Rectal smooth muscle tissue (tissue), 1 donor: ENCODE data around the gene GSTO2.

Experiments used
- H3K27ac ChIP-seq: one replicate; pipeline ENCODE4 v1.7.0; 2013; ENCODE audit warnings: low read depth, low read length, inconsistent platforms
- H3K27me3 ChIP-seq: one replicate; pipeline ENCODE4 v1.7.0; 2013; ENCODE audit warnings: low read length; ENCODE audit not compliant: control insufficient read depth, insufficient read depth
- H3K36me3 ChIP-seq: one replicate; pipeline ENCODE4 v1.7.0; 2013; ENCODE audit warnings: low read length; ENCODE audit not compliant: control insufficient read depth, insufficient read depth
- H3K4me1 ChIP-seq: one replicate; pipeline ENCODE4 v1.7.0; 2013; ENCODE audit warnings: low read length; ENCODE audit not compliant: control insufficient read depth, insufficient read depth
- H3K4me3 ChIP-seq: one replicate; pipeline ENCODE4 v1.7.0; 2013; ENCODE audit warnings: low read length
- H3K9ac ChIP-seq: one replicate; pipeline ENCODE4 v1.7.0; 2013; ENCODE audit warnings: low read length

GSTO2 gene

GRCh38 chr10:104297697-104298660, 29.0 kb downstream of the GSTO2 start:
- H3K27ac ChIP-seq, result no peak overlapping the region

GRCh38 chr10:104299031-104299904, 30.3 kb downstream of the GSTO2 start:
- no peak overlapping the region for H3K4me3 ChIP-seq
- H3K4me1 ChIP-seq, result peaks cover 16% of the 10 kb centered on the region

More at GRCh38 chr10:104297697-104298660, 29.0 kb downstream of the GSTO2 start:
- Histone ChIP-seq H3K9ac (no peak overlapping the region), H3K4me3 (no peak overlapping the region), H3K36me3 (no peaks in the 10 kb centered on the region), H3K4me1 (peaks cover 16% of the 10 kb centered on the region), H3K27me3 (no peaks in the 10 kb centered on the region)

GRCh38 chr10:104300002-104300735, 31.2 kb downstream of the GSTO2 start:
- Histone ChIP-seq H3K27me3 (no peaks in the 10 kb centered on the region), H3K36me3 (no peaks in the 10 kb centered on the region), H3K9ac (no peak overlapping the region), H3K4me3 (no peak overlapping the region), H3K4me1 (peaks cover 16% of the 10 kb centered on the region), H3K27ac (peak overlapping the region; percentile 72)

More at GRCh38 chr10:104299031-104299904, 30.3 kb downstream of the GSTO2 start:
- H3K27ac ChIP-seq, result peak overlapping the region; percentile 65
- no peaks in the 10 kb centered on the region for H3K36me3 ChIP-seq
- no peaks in the 10 kb centered on the region for H3K27me3 ChIP-seq
- H3K9ac ChIP-seq, result no peak overlapping the region

GRCh38 chr10:104300736-104301292, 31.8 kb downstream of the GSTO2 start:
- H3K9ac ChIP-seq, result no peak overlapping the region
- H3K4me3 ChIP-seq, result no peak overlapping the region
- peak overlapping the region; percentile 72 for H3K27ac ChIP-seq
- no peaks in the 10 kb centered on the region for H3K27me3 ChIP-seq
- H3K36me3 ChIP-seq, result no peaks in the 10 kb centered on the region
- peaks cover 16% of the 10 kb centered on the region for H3K4me1 ChIP-seq

- Histone ChIP-seq H3K4me1 (peaks cover 16% of the 10 kb centered on the region), H3K9ac (no peak overlapping the region), H3K4me3 (no peak overlapping the region), H3K27me3 (no peaks in the 10 kb centered on the region), H3K27ac (no peak overlapping the region), H3K36me3 (no peaks in the 10 kb centered on the region)
These were observed 33.1 kb downstream of the GSTO2 start for GRCh38 chr10:104301907-104302690.

GRCh38 chr10:104303594-104304355, 34.8 kb downstream of the GSTO2 start:
- no peaks in the 10 kb centered on the region for H3K27me3 ChIP-seq
- H3K4me1 ChIP-seq, result peaks cover 16% of the 10 kb centered on the region
- no peak overlapping the region for H3K27ac ChIP-seq
- no peak overlapping the region for H3K4me3 ChIP-seq
- H3K36me3 ChIP-seq, result no peaks in the 10 kb centered on the region
- H3K9ac ChIP-seq, result no peak overlapping the region

- no peaks in the 10 kb centered on the region for H3K36me3 ChIP-seq
- no peak overlapping the region for H3K9ac ChIP-seq
- peaks cover 16% of the 10 kb centered on the region for H3K4me1 ChIP-seq
- no peaks in the 10 kb centered on the region for H3K27me3 ChIP-seq
- no peak overlapping the region for H3K4me3 ChIP-seq
- H3K27ac ChIP-seq, result no peak overlapping the region
These were observed 35.4 kb downstream of the GSTO2 start for GRCh38 chr10:104304356-104304745.

GRCh38 chr10:104304927-104305326, 35.9 kb downstream of the GSTO2 start:
- no peaks in the 10 kb centered on the region for H3K27me3 ChIP-seq

GRCh38 chr10:104306897-104307296, 37.9 kb downstream of the GSTO2 start:
- no peak overlapping the region for H3K4me3 ChIP-seq
- no peak overlapping the region for H3K9ac ChIP-seq
- H3K4me1 ChIP-seq, result no peaks in the 10 kb centered on the region
- no peak overlapping the region for H3K27ac ChIP-seq
- H3K27me3 ChIP-seq, result no peaks in the 10 kb centered on the region
- H3K36me3 ChIP-seq, result no peaks in the 10 kb centered on the region

More at GRCh38 chr10:104304927-104305326, 35.9 kb downstream of the GSTO2 start:
- Histone ChIP-seq H3K27ac (no peak overlapping the region), H3K4me3 (no peak overlapping the region), H3K9ac (no peak overlapping the region), H3K4me1 (peaks cover 10% of the 10 kb centered on the region), H3K36me3 (no peaks in the 10 kb centered on the region)

- no peaks in the 10 kb centered on the region for H3K27me3 ChIP-seq
- no peak overlapping the region for H3K9ac ChIP-seq
- no peak overlapping the region for H3K4me3 ChIP-seq
- H3K27ac ChIP-seq, result no peak overlapping the region
- H3K36me3 ChIP-seq, result peaks cover 2% of the 10 kb centered on the region
- no peaks in the 10 kb centered on the region for H3K4me1 ChIP-seq
These were observed 38.8 kb downstream of the GSTO2 start for GRCh38 chr10:104307576-104308438.
